Measurements from ENCODE around the gene ZNF775.

ZNF775 gene
- 0.50 to 5.4 (median 2.2) reads per million in 17 experiments for total RNA-seq

DNA sequence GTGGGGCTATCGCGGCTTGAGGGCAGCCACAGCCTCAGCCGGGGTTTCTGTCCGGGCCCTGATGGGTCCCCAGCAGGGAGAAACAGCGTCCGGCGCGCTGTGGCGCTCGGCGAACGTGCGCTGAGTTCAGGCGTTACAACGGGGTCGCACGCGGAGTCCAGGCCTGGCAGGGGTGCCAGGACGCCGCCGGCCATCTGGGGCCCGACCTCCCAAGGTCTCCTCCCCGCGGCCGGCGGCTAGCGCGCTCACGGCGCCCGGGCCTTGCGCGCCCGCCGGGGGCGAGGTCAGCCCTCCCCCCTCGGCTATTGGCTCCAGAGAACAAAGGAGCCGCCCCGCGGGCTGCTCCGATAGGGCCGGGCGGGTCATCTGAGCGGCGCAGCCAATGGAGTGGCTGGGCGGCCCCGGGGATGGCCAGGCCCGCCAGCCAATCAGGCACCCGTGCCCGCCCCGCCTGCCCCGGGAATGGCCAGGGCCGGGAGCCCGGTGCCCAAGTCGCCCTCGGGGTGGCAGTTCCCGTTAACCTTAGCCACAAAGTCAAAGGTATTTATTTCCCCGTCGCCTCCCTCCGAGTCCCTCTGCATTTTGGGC is at the start of gene ZNF775:
TSS of gene ZNF775 (plus strand) at position 478 of the 588 bp plus-strand sequence. CDS start 9,141 bp downstream, outside the sequence.
- peak; percentile 96 to 99 (median 98) for DNase-seq

DNA sequence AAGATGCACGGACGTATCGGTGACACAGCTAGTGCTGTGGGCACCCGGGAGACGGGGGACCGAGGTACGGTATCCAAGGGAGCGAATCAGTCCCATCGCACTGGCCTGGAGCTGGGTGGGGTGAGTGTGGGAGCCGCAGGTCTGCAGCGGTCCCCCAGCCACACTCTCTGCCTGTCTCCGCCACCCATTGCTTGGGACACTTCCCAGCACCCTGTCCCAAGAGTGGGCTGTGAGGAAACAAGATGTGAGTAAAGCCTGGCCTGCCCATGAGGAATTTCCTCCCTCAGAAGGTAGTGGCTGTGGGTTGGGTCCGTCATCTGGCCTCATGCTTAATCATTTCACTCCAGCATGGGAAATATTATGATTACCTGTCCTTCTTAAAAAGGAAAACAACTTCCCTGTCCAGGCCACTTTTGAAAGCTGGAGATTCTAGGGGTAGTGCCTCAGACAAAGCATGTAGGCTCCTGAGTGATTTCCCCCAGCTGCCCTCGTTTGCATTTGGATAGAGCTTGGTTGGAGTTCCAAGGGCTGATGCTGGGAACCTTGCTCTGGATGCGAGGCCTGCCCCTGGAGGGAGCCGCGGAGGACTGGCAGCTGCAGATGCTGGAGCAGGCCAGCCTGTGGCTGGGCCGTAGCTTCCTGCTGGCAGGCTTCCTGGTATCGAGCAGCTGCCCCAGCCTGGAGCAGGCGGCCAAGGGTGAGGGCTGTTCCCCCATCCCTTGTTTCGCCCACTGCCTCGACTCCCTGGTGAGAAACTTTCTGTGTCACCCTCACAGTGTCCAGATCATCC is 49.6 kb upstream of the ZNF775 start:
- DNase-seq, result no peak

- no peak for DNase-seq
Measured at GRCh38 chr7:150330211-150330885, 48.8 kb upstream of the ZNF775 start.

DNA sequence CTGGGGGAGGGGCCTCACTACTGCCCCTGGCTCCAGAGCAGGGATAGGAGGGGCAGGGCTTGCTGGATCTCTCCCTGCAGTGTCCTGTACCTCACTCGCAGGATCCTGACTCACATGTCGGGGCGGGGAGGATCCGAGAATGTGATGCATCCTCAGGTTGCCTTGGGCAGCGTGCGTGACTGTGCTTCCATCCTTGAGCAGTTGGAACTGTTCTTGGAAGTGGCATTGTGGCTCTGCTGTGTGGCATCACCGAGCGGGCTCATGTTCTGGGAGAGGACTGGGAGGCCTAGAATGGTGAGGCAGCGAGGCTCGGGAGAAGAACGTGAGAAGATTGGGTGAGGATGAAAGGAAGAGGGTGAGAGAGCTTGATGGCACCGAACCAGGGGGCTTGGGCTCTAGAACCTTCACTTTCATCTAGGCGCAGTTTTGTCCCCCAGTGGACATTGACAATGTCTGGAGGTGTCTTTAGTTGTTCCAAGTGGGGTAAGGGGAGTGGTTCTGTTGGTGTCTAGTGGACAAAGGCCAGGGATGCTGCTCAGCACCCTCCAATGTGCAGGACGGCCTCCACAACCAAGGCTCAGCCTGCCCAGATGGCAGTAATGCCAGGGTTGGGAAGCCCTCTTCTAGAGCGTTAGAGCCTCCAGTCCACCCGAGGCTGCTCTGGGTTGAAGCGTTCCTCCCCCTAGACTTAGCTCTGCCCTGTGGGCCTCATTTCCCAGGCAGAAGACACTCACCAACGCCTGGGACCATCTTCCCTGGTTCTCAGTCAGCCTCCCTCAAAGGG is 46.1 kb upstream of the ZNF775 start:
- no peak for DNase-seq

GRCh38 chr7:150333659-150334058 is 45.5 kb upstream of the ZNF775 start:
- no peak for DNase-seq

GRCh38 chr7:150334108-150334507 is 45.0 kb upstream of the ZNF775 start:
- DNase-seq, result no peak

- DNase-seq, result no peak
Measured at GRCh38 chr7:150335108-150335773, 43.9 kb upstream of the ZNF775 start.

GRCh38 chr7:150335774-150336112 is 43.4 kb upstream of the ZNF775 start:
- DNase-seq, result no peak

- DNase-seq, result no peak
Measured at GRCh38 chr7:150336746-150337145, 42.4 kb upstream of the ZNF775 start.

- DNase-seq, result no peak
Measured at GRCh38 chr7:150337179-150337578, 42.0 kb upstream of the ZNF775 start.

DNA sequence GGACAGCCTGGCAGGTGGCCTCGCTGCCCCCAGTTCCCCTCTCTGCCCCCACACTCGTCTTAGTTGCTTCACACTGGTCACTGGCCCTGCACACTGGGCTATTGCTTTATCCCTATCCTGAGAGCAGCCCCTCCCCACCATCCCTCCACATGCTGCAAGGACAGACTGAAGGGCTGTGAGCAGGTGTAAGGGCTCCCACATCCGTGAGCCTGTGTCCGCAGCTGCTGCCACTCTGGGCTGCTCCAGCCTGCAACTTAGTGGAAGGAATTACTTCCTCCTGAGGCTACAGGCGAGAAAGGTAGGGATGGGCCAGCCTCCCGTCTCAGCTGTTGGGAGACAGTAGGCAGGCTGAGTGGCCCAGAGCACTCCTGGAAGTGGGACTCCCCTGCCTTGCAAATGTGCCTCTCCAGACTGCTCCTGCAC is 41.5 kb upstream of the ZNF775 start:
- no peak for DNase-seq

GRCh38 chr7:150338166-150338829 is 40.8 kb upstream of the ZNF775 start:
- DNase-seq, result no peak

DNA sequence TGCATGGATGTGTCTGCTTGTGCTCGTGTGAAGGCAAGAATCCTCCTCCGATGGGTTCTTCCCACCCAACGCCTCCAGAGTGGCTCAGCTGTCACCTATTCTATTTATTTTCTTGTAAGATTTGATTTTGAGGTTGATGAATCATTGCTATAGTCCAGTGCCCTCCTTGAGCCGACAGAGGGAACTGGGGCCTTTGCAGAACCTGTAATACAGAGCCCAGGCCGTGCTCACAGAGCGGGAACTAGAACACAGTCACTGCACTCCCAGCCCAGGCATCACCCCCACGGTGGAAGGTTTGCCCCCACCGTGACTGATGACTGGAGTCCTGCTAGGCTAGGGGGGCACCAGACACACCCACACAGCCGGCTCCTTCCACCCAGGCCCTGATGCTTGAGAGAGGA is 39.7 kb upstream of the ZNF775 start:
- no peak for DNase-seq

DNA sequence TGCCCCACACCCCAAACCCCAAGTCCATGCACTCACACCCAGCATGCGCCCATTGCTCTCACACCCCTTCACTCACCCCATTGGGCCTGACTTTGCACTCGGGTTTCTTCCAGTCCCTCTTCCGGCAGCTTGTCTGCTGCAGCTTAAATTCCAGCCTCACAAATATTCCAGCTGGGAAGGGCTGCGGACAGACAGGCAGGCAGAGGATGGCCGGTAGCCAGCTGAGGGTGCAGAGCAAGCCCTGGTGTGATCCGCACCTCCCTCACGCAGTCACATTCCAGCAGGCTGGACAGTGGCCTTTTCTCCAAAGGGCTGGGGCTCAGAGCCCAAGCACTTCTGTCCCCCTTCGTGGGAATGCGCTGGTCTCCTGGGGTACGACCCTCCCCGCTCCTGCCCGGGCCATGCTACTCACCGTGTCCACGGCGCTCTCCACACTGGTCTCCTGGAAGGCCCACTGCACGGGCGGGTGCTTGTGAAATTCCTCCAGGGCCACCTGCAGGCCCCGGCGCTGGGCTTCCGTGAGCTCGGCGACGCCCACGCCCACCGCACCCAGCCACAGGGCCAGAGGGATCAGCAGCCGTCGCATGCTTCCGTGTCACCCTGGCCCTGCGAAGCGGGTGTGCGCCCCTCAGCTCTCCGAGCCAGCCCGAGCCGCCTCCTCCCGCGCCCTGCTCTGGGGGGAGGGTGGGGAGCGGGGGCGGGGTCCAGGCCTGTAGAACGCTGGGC is 38.9 kb upstream of the ZNF775 start:
- peak in 1 of 4 experiments; percentile 56 for DNase-seq

DNA sequence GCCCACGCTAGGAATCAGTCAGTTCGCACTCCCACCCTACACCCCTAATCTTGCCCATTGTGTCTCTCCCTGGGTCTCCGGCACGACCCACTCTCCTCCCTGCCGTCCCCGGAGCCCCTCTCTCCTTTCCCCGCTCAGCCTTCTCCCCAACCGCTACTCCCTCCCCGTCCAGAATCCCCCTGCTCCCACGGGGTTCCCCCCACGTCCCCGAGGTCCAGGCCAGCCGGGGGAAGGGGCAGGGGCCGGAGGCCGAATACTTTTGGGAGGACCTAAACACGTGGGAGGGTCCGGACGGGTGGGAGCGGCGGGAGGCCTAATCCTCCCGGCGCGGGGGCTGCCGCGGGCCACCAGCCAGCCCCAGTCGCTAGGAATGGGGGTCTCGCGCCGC is 38.3 kb upstream of the ZNF775 start:
- DNase-seq, result no peak

DNA sequence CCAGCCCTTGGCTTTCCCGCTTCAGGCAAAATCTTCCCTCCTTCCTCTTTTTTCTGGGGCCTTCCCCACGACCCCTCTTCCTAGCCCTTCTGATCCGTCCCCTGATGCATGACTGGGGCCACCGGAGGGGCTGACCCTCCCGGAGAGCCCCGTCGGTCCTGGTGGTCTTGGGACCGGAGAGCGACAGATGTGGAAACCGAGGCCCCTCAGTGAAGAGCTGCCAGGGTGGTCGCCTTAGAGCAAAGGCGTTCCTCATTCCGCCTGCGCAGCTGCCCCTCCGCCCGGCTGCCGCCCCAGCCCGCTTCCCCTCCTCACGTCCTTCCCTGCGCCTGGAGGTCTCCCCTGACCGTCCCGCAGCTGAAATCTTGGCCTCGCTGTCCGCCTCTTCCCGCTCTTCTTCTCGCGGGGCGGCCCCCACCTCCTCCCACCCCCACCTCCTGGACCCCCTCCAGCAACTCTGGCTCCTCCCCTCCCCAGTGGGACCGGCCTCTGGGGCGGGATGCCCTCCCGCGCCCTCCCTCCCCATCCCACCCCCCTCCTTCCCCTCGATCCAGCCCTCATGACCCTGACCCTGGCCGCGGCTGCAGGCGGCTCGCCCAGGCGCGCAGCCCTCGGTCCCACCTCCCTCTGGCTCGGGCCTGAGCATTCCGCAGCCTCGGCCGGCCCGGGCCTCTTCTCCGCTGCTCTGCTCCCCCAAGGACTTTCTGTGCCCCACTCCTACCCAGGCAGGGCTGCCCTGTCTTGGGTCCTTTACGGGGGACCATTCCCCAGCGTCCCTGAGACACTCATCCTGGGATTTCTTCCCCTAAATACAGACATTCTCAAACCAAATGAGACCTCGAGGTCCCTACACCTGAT is 37.6 kb upstream of the ZNF775 start, which contains the start of gene RARRES2:
TSS of gene RARRES2 (minus strand) at position 367 of the 858 bp plus-strand sequence. CDS start 1,020 bp downstream, outside the sequence.
- DNase-seq, result no peak

DNA sequence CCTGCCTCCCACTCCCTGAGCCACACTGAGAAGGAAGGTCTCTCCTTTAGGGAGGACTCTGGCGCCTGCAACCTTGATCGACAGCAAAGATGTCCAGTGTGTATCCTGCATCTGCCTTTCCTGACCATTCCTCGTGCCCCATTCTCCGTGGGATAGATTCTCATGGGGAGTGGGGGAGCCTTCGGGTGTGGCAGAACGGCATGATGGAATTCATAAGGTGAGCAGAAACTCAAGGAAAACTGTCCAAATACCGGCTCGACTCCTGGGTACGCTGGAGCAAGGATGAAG is 37.1 kb upstream of the ZNF775 start:
- no peak for DNase-seq

GRCh38 chr7:150343225-150343624 is 35.9 kb upstream of the ZNF775 start:
- no peak for DNase-seq

DNA sequence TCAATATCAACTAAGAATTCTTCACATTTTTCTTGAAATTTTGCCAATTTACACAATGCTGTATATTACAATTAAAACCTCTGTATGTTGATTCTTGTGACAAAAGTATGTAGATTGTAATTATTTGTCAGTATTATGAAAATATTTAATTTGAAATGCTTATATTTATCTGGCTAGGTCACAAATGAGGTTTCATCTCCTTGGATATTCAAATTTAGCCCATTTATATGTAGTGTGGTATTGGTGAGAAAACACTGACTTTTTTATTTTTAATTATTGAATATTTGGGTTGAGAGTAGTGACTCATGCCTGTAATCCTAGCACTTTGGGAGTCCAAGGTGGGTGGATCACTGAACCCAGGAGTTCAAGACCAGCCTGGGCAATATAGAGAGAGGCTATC is 34.8 kb upstream of the ZNF775 start:
- DNase-seq, result no peak

GRCh38 chr7:150345012-150345411 is 34.1 kb upstream of the ZNF775 start:
- DNase-seq, result no peak

Data from suppressor macrophage (primary cell).